Esophagus muscularis mucosa (tissue), 4 donors: ENCODE results near the gene CNOT8.
"Not testable (repeated sequence)": the region's sequence is repeated elsewhere in the genome, so short reads cannot be mapped to it uniquely, and the experiment has no call there.

ENCODE experiments used
- CTCF ChIP-seq, 3 experiments: fragments of 200-600 bp in 2 of 3; fragments of 450-650 bp in 1 of 3; sonication (generic) in 2 of 3; IDR thresholded peaks; one replicate each; pipeline ENCODE4 v1.5.1; 2017 to 2019; ENCODE audit warnings: antibody characterized with exemption in 3 of 3, mild to moderate bottlenecking in 2 of 3, moderate library complexity in 1 of 3
- EP300 ChIP-seq: sonication (generic); formaldehyde crosslinking; IDR thresholded peaks from one replicate; pipeline ENCODE4 v1.6.1; 2017; ENCODE audit warnings: antibody characterized with exemption
- POLR2A ChIP-seq: fragments of 450-650 bp; IDR thresholded peaks from one replicate; pipeline ENCODE4 v1.6.1; 2017; ENCODE audit warnings: antibody characterized with exemption, moderate library complexity, mild to moderate bottlenecking, low read depth
- POLR2AphosphoS5 ChIP-seq, 2 donors: sonication (generic); formaldehyde crosslinking; IDR thresholded peaks; one replicate each; pipeline ENCODE4 v1.6.1; 2017; ENCODE audit warnings: antibody characterized with exemption in 2 of 2

DNA sequence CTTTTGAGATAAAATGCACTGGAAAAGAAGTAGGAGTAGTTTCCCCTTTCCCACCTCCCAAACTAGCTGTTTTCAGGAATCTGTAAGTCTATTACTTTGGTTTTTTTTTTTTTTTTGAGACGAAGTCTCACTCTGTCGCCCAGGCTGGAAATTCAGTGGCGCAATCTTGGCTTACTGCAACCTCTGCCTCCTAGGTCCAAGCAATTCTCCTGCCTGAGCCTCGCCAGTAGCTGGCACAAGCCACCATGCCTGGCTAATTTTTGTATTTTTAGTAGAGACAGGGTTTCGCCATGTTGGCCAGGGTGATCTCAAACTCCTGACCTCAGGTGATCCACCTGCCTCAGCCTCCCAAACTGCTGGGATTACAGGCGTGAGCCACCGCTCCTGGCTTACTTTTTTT is 47.2 kb downstream of the CNOT8 start:
- TF ChIP-seq POLR2A; EP300; CTCF (IDR thresholded peaks at IDR 0.05); POLR2AphosphoS5 (IDR thresholded peaks at IDR 0.05): not testable (repeated sequence)
